GM21723 (cell line): ENCODE data around the gene TJP1.
"Not testable (repeated sequence)": the region's sequence is repeated elsewhere in the genome, so short reads cannot be mapped to it uniquely, and the experiment has no call there.

Experiments used
- ATAC-seq: cut with Tn5 transposase; IDR thresholded peaks from one replicate; pipeline ENCODE4 v1.9.1; 2021; ENCODE audit warnings: mild to moderate bottlenecking, moderate library complexity; ENCODE audit not compliant: unreplicated experiment

Gene TJP1

GRCh38 chr15:29800491-29801366 is 21.5 kb downstream of the TJP1 start:
- ATAC-seq: no peak

GRCh38 chr15:29799859-29800258 is 22.4 kb downstream of the TJP1 start:
- no peak for ATAC-seq

GRCh38 chr15:29795610-29796009 is 26.7 kb downstream of the TJP1 start:
- no peak for ATAC-seq

- no peak for ATAC-seq
These were observed 29.7 kb downstream of the TJP1 start for GRCh38 chr15:29792426-29793159.

- ATAC-seq: no peak
These were observed 31.7 kb downstream of the TJP1 start for GRCh38 chr15:29790607-29791006.

GRCh38 chr15:29789871-29790270 is 32.4 kb downstream of the TJP1 start:
- no peak for ATAC-seq

- no peak for ATAC-seq
These were observed 33.7 kb downstream of the TJP1 start for GRCh38 chr15:29788433-29789034.

GRCh38 chr15:29787767-29788166 is 34.5 kb downstream of the TJP1 start:
- ATAC-seq: no peak

- no peak for ATAC-seq
These were observed 36.6 kb downstream of the TJP1 start for GRCh38 chr15:29785642-29786041.

GRCh38 chr15:29785136-29785535 is 37.1 kb downstream of the TJP1 start:
- no peak for ATAC-seq

- ATAC-seq: no peak
These were observed 37.9 kb downstream of the TJP1 start for GRCh38 chr15:29784413-29784812.

- not testable (repeated sequence) for ATAC-seq
These were observed 39.5 kb downstream of the TJP1 start for GRCh38 chr15:29782816-29783215.

- no peak for ATAC-seq
These were observed 43.9 kb downstream of the TJP1 start for GRCh38 chr15:29778382-29778781.

GRCh38 chr15:29776859-29777258 is 45.4 kb downstream of the TJP1 start:
- ATAC-seq: no peak

GRCh38 chr15:29774900-29775299 is 47.4 kb downstream of the TJP1 start:
- no peak for ATAC-seq

GRCh38 chr15:29773816-29774215 is 48.5 kb downstream of the TJP1 start:
- ATAC-seq: no peak

GRCh38 chr15:29773000-29773399 is 49.3 kb downstream of the TJP1 start:
- ATAC-seq: no peak

GRCh38 chr15:29770796-29771195 is 51.5 kb downstream of the TJP1 start:
- no peak for ATAC-seq

GRCh38 chr15:29765898-29766527 is 56.3 kb downstream of the TJP1 start:
- no peak for ATAC-seq

GRCh38 chr15:29765234-29765841 is 56.9 kb downstream of the TJP1 start:
- ATAC-seq: no peak

- ATAC-seq: no peak
These were observed 62.7 kb downstream of the TJP1 start for GRCh38 chr15:29759596-29759995.
